H1 (cell line): ENCODE results near the gene EFCAB6. TPM values are rescaled to one million over a fixed set of nuclear protein-coding genes. Genes with fewer than 3 reads are reported as not detected.

Experiments used
- CTCF ChIA-PET: fragments of 300-600 bp; sonication (Branson Sonifier 250); formaldehyde crosslinking; loops from one replicate; lab custom pipeline; 2021; ENCODE audit not compliant: partially characterized antibody; lab: Charles Lee
- POLR2A ChIA-PET: fragments of 300-600 bp; sonication (Branson Sonifier 250); formaldehyde crosslinking; loops from one replicate; lab custom pipeline; 2021; ENCODE audit warnings: inconsistent platforms; ENCODE audit not compliant: partially characterized antibody; lab: Charles Lee
- DNase-seq, 2 experiments: peaks; one replicate each; pipeline versions ENCODE4 v3.0.0 to v3.0.0-alpha.2; 2010 to 2022; ENCODE audit warnings: low spot score in 2 of 2, low read depth in 1 of 2, mixed read lengths in 1 of 2
- FAIRE-seq: peaks from 2 replicates; lab custom pipeline; 2011; peaks lifted over from hg19 to GRCh38; lab: Jason Lieb, UNC
- H2AFZ ChIP-seq: 2 replicates; pipeline ENCODE4 v1.8.1; 2012; ENCODE audit warnings: low read length, inconsistent platforms
- H2AK5ac ChIP-seq: 2 replicates; pipeline ENCODE4 v1.6.1; 2013; ENCODE audit warnings: low read depth, low read length
- H2BK120ac ChIP-seq: replicated peaks from 2 replicates; pipeline ENCODE3; 2013; ENCODE audit warnings: low read depth, low read length, inconsistent platforms
- H2BK12ac ChIP-seq: 2 replicates; pipeline ENCODE4 v1.6.1; 2013; ENCODE audit warnings: low read depth, low read length
- H2BK15ac ChIP-seq: 2 replicates; pipeline ENCODE4 v1.6.1; 2013; ENCODE audit warnings: low read length
- H2BK20ac ChIP-seq: 2 replicates; pipeline ENCODE4 v1.6.1; 2013; ENCODE audit warnings: low read length
- H2BK5ac ChIP-seq: 2 replicates; pipeline ENCODE4 v1.6.1; 2013; ENCODE audit warnings: low read depth, low read length
- H3K14ac ChIP-seq: 2 replicates; pipeline ENCODE4 v1.6.1; 2013; ENCODE audit warnings: inconsistent platforms; ENCODE audit not compliant: insufficient read length
- H3K18ac ChIP-seq: 2 replicates; pipeline ENCODE4 v1.6.1; 2013; ENCODE audit warnings: low read length; ENCODE audit errors: extremely low read depth
- H3K23ac ChIP-seq: 2 replicates; pipeline ENCODE4 v1.6.1; 2013; ENCODE audit warnings: inconsistent platforms; ENCODE audit not compliant: insufficient read length
- H3K23me2 ChIP-seq: 2 replicates; pipeline ENCODE4 v1.6.1; 2013; ENCODE audit warnings: low read depth, low read length
- H3K27ac ChIP-seq: 2 replicates; pipeline ENCODE4 v1.6.1; 2011; ENCODE audit warnings: low read depth, low read length, inconsistent platforms
- H3K27me3 ChIP-seq, 4 experiments: replicated peaks in 1 of 4; 1 replicate in 1 of 4; 2 replicates in 3 of 4; pipeline versions ENCODE4 v1.6.1 to v1.8.1; 2011 to 2013; ENCODE audit warnings: low read length in 3 of 4, mild to moderate bottlenecking in 3 of 4, inconsistent platforms in 2 of 4, mixed read lengths in 2 of 4, moderate library complexity in 1 of 4; ENCODE audit not compliant: control insufficient read depth in 3 of 4, insufficient read depth in 3 of 4; ENCODE audit errors: extremely low read depth in 1 of 4
- H3K36me3 ChIP-seq, 4 experiments: 2 replicates each; pipeline versions ENCODE4 v1.6.1 to v1.8.1; 2011 to 2013; ENCODE audit warnings: mild to moderate bottlenecking in 4 of 4, low read length in 3 of 4, moderate library complexity in 2 of 4, control low read depth in 1 of 4, inconsistent platforms in 1 of 4; ENCODE audit not compliant: insufficient read depth in 4 of 4, control insufficient read depth in 2 of 4
- H3K4ac ChIP-seq: replicated peaks from 2 replicates; pipeline ENCODE3; 2013; ENCODE audit warnings: low read length, low read depth, mixed read lengths, inconsistent platforms; ENCODE audit not compliant: insufficient read length
- H3K4me1 ChIP-seq, 4 experiments: replicated peaks in 1 of 4; 1 replicate in 1 of 4; 2 replicates in 3 of 4; pipeline versions ENCODE4 v1.6.1 to v1.8.1; 2011 to 2013; ENCODE audit warnings: low read length in 3 of 4, inconsistent platforms in 2 of 4, mixed read lengths in 1 of 4; ENCODE audit not compliant: insufficient read depth in 4 of 4, control insufficient read depth in 3 of 4
- H3K4me2 ChIP-seq, 2 experiments: 2 replicates each; pipeline versions ENCODE4 v1.6.1 to v1.8.1; 2011 to 2013; ENCODE audit warnings: low read depth in 2 of 2, low read length in 2 of 2, control low read depth in 1 of 2, inconsistent platforms in 1 of 2, mild to moderate bottlenecking in 1 of 2; ENCODE audit not compliant: insufficient read depth in 1 of 2
- H3K4me3 ChIP-seq, 4 experiments: fragments of 200-600, 300-600 bp in 1 of 4; sonication (generic), shearing (Covaris generic), sonication (Bioruptor Twin) in 1 of 4; 2 replicates each; pipeline versions ENCODE4 v1.5.1 to v1.8.1; 2011 to 2016; ENCODE audit warnings: low read length in 4 of 4, low read depth in 3 of 4, control low read depth in 2 of 4, inconsistent platforms in 2 of 4, mild to moderate bottlenecking in 2 of 4, mixed read lengths in 1 of 4, moderate library complexity in 1 of 4; ENCODE audit not compliant: insufficient read depth in 2 of 4; ENCODE audit errors: extremely low read depth in 1 of 4
- H3K56ac ChIP-seq: replicated peaks from 2 replicates; pipeline ENCODE3; 2013; ENCODE audit warnings: low read depth, mild to moderate bottlenecking, mixed read lengths, low read length, inconsistent platforms; ENCODE audit not compliant: insufficient read length
- H3K79me1 ChIP-seq: 2 replicates; pipeline ENCODE4 v1.6.1; 2013; ENCODE audit warnings: low read depth, low read length, control low read depth
- H3K79me2 ChIP-seq, 2 experiments: 2 replicates each; pipeline versions ENCODE4 v1.6.1 to v1.8.1; 2012 to 2013; ENCODE audit warnings: low read length in 2 of 2, mild to moderate bottlenecking in 2 of 2, inconsistent platforms in 1 of 2; ENCODE audit not compliant: insufficient read depth in 2 of 2, control insufficient read depth in 1 of 2
- H3K9ac ChIP-seq, 4 experiments: replicated peaks in 1 of 4; 1 replicate in 1 of 4; 2 replicates in 3 of 4; pipeline versions ENCODE4 v1.6.1 to v1.8.1; 2011 to 2013; ENCODE audit warnings: low read depth in 3 of 4, low read length in 3 of 4, control low read depth in 2 of 4, mild to moderate bottlenecking in 2 of 4, moderate library complexity in 2 of 4, inconsistent platforms in 1 of 4; ENCODE audit errors: extremely low read depth in 1 of 4
- H3K9me3 ChIP-seq, 2 experiments: 2 replicates each; pipeline versions ENCODE4 v1.6.1 to v1.8.1; 2012 to 2013; ENCODE audit warnings: mild to moderate bottlenecking in 2 of 2, moderate library complexity in 2 of 2, control low read depth in 1 of 2, inconsistent platforms in 1 of 2, low read depth in 1 of 2, low read length in 1 of 2, mixed read lengths in 1 of 2; ENCODE audit not compliant: insufficient read depth in 2 of 2
- H4K20me1 ChIP-seq, 2 experiments: replicated peaks in 1 of 2; 2 replicates each; pipeline versions ENCODE3 to v1.8.1; 2011 to 2013; ENCODE audit warnings: inconsistent platforms in 2 of 2, low read length in 2 of 2, mild to moderate bottlenecking in 1 of 2; ENCODE audit not compliant: insufficient read depth in 2 of 2, control insufficient read depth in 1 of 2
- H4K5ac ChIP-seq: 2 replicates; pipeline ENCODE4 v1.6.1; 2013; ENCODE audit warnings: low read length, low read depth, mixed read lengths, inconsistent platforms; ENCODE audit not compliant: insufficient read length
- H4K8ac ChIP-seq: 2 replicates; pipeline ENCODE4 v1.8.0; 2013; ENCODE audit warnings: mild to moderate bottlenecking, moderate library complexity, low read length, inconsistent platforms; ENCODE audit not compliant: insufficient read depth; ENCODE audit errors: extremely low read depth
- H4K91ac ChIP-seq: replicated peaks from 2 replicates; pipeline ENCODE3; 2013; ENCODE audit warnings: low read length, mixed read lengths, inconsistent platforms; ENCODE audit not compliant: insufficient read length
- SUZ12 ChIP-seq: fragments of 200-600 bp; sonication (generic); IDR thresholded peaks from 2 replicates; pipeline ENCODE4 v1.6.1; 2012; ENCODE audit warnings: mild to moderate bottlenecking, inconsistent platforms, low read length, moderate library complexity, mixed read lengths
- YY1 ChIP-seq: IDR thresholded peaks from 2 replicates; pipeline ENCODE4 v1.6.1; 2011; ENCODE audit warnings: low read depth, mild to moderate bottlenecking, low read length
- WGBS, 2 experiments: shearing (Covaris generic) in 1 of 2; methylation state at CpG; one replicate each; pipeline versions ENCODE4 v1.1.6 to v1.1.7; 2013 to 2015; ENCODE audit warnings: low lambda C conversion rate in 2 of 2, mixed read lengths in 2 of 2, inconsistent platforms in 1 of 2, low coverage in 1 of 2, missing lambda C conversion rate in 1 of 2; ENCODE audit not compliant: insufficient replicate concordance in 2 of 2, insufficient coverage in 1 of 2, insufficient read length in 1 of 2; ENCODE audit errors: extremely low coverage in 1 of 2, missing lambda C conversion rate in 1 of 2; 5-methylcytosine and 5-hydroxymethylcytosine counted together
- polyA plus RNA-seq, 7 experiments: library from polyadenylated mRNA; depleted of rRNA in 3 of 7; stranded (reverse) in 5 of 7; unstranded in 2 of 7; fragments of >200 nt in 5 of 7; fragments of 200-250 nt in 2 of 7; gene quantifications; 1 replicate in 5 of 7; 2 replicates in 1 of 7; 4 replicates in 1 of 7; pipeline versions ENCODE4 v1.2.1 to v1.2.3, GENCODE V29; 2011 to 2013; ENCODE audit warnings: missing spikeins in 2 of 7, mixed read lengths in 2 of 7
- total RNA-seq: library from RNA; stranded (reverse); fragmentation: NEBNext Ultra II Directional; extraction: Animal tissue kit (Norgen Biotek cat#: 25700); gene quantifications from 2 replicates; pipeline ENCODE4 v1.2.1, GENCODE V29; 2021

Gene EFCAB6
- total and polyA plus RNA-seq, 2 of the 8 experiments (the other 6 are each of a cell fraction or from before 2014, with no cell fraction given) = 0.32 to 1.7 TPM

GRCh38 chr22:43859176-43859575 lies 47.1 kb upstream of the EFCAB6 start:
- Histone ChIP-seq H2BK120ac (no peak overlapping the region), H2BK15ac (no peak overlapping the region), H3K36me3 (no peaks in the 10 kb centered on the region; a peak in 1 of 8 replicates), H4K5ac (no peak overlapping the region), H3K79me1 (peaks cover 22% of the 10 kb centered on the region), H3K4ac (no peak overlapping the region), H2BK12ac (no peak overlapping the region), H3K4me3 (no peak overlapping the region), H3K18ac (no peak overlapping the region), H4K91ac (no peak overlapping the region), H3K9me3 (peaks cover 0 to 8% of the 10 kb centered on the region in 2 experiments; a peak in 1 of 4 replicates), H4K8ac (no peak overlapping the region; the same call in 1 of the 2 replicates), H3K23ac (no peak overlapping the region)
- CTCF ChIA-PET = interaction anchor here (1.0 to 1.7 kb wide), 4 partner anchors 8 to 32 kb away, joined by 3 to 4 read pairs (median 3); no protein-coding TSS in a partner anchor
- WGBS, 2 experiments = 87% methylated on average over 7 of the region's 7 CpGs; no CpG with 5 or more reads in 1 of the 2 experiments
- no peak for FAIRE-seq
- POLR2A ChIA-PET = interaction anchor here (0.8 to 1.7 kb wide), 4 partner anchors 8 to 30 kb away, joined by 3 to 7 read pairs (median 3); no protein-coding TSS in a partner anchor
- no peak for TF ChIP-seq YY1
- TF ChIP-seq SUZ12 = no peak
- TF ChIP-seq, all 59 proteins: peak for 0
- H4K20me1 ChIP-seq = peaks cover 1 to 5% of the 10 kb centered on the region in 2 experiments
- H2BK20ac ChIP-seq = no peak overlapping the region
- peaks cover 0 to 74% of the 10 kb centered on the region in 2 experiments; a peak in 2 of 4 replicates for H3K79me2 ChIP-seq
- DNase-seq = no peak
- 0 out of 4 replicates have a peak overlapping the region, but pooled peaks of 1 of the 2 experiments have one; percentile 12 for H3K4me2 ChIP-seq
- H3K27ac ChIP-seq = no peak overlapping the region
- H2AFZ ChIP-seq = no peak overlapping the region
- H2BK5ac ChIP-seq = no peak overlapping the region
- no peak overlapping the region for H3K56ac ChIP-seq
- no peak overlapping the region for H3K14ac ChIP-seq
- peaks cover 7 to 22% (median 11%) of the 10 kb centered on the region in 4 experiments for H3K4me1 ChIP-seq
- no peaks in the 10 kb centered on the region; a peak in 2 of 7 replicates for H3K27me3 ChIP-seq
- H3K9ac ChIP-seq = no peak overlapping the region; a peak in 1 of 7 replicates
- no peak overlapping the region for H2AK5ac ChIP-seq
- peaks cover 9% of the 10 kb centered on the region; the same call in 1 of the 2 replicates for H3K23me2 ChIP-seq
